IPS-18c (cell line): Measurements from ENCODE around the gene HK3.

ENCODE experiments used
- H3K4me3 ChIP-seq: 2 replicates; pipeline ENCODE4 v1.7.0; 2013; ENCODE audit warnings: low read depth, mild to moderate bottlenecking, low read length, moderate library complexity; ENCODE audit not compliant: insufficient read depth
- H3K9me3 ChIP-seq: one replicate; pipeline ENCODE4 v1.6.1; 2013; ENCODE audit warnings: mild to moderate bottlenecking, low read length, moderate library complexity; ENCODE audit not compliant: control insufficient read depth, insufficient read depth

The HK3 gene

GRCh38 chr5:176863041-176863764 is 35.9 kb downstream of the HK3 start:
- no peaks in the 10 kb centered on the region for H3K9me3 ChIP-seq
- no peak overlapping the region; the same call in 1 of the 2 replicates for H3K4me3 ChIP-seq

GRCh38 chr5:176862330-176862995 is 36.7 kb downstream of the HK3 start:
- Histone ChIP-seq H3K9me3 (no peaks in the 10 kb centered on the region), H3K4me3 (no peak overlapping the region)

DNA sequence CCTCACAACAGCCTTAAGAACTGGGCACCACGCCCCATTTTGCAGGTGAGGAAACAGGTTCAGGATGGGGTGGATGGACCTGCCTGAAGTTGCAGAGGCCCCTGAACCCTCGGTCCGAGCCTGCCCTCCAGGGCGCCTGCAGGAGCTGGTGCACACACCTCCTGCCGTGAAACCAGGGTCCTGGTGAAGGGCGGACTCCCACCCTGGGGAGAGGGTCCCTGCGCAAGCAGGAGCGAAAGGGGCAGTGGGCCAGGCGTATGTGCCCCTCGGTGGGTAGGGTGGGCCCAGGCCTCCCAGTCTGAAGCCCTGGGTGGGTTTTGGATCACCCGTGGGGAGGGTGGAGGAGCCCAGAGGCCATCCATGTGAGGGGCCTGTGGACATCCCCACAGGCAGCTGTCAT is 37.9 kb downstream of the HK3 start:
- no peak overlapping the region for H3K4me3 ChIP-seq

GRCh38 chr5:176860381-176860780 is 38.8 kb downstream of the HK3 start:
- H3K4me3 ChIP-seq, result no peak overlapping the region
- H3K9me3 ChIP-seq, result no peaks in the 10 kb centered on the region

More for the DNA sequence above, 37.9 kb downstream of the HK3 start:
- H3K9me3 ChIP-seq, result no peaks in the 10 kb centered on the region

GRCh38 chr5:176859916-176860315 is 39.2 kb downstream of the HK3 start:
- no peaks in the 10 kb centered on the region for H3K9me3 ChIP-seq
- no peak overlapping the region for H3K4me3 ChIP-seq

DNA sequence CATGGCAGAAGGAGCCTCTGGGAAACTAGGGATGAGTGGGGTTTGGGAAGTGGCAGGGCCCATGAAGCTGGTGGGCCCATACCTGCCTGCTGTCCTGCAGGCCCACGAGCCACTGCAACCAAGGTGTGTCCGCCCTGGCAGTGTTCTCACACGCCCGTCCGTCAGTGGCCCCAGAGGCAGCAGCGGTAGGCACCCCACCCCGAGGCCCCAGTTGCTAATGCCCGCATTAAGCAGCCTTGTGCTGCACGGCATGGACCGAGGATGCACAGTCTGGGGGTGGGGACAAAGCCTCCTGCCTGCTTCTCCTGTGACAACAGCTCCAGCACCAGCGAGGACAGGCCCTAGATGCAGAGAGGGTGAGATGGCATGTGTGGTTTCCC is 41.3 kb downstream of the HK3 start:
- Histone ChIP-seq H3K4me3 (no peak overlapping the region), H3K9me3 (no peaks in the 10 kb centered on the region)

DNA sequence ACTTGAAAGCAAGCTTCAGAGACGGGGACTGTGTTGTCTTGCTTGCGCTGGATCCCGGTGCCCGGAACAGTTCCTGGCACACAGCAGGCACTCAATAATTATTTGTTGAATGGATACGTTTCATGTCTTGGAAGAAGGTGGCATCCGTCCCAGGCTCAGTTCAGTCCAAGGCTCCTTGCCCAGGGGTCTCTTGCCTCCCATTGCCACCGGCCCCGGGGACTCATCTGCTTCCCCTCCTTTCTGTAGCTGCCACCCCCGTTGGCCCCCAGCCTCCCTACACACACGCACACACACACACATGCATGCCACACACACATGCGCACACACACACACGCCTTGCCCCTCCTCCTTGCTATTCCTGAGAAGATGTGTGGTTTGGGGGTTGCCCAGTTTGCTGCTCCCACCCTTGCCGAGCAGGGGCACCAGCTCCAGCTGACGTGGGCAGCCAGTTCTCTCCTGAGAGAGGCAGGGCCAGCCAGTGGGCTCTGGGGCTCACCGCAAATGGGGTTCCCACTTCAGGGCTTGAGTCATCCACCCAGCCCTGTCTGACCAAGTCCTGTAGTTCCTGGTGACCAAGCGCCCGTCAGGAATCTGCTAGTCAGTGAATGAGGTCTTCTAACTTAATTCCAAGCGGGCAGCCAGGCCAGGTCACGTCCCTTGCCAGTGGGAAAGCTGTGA is 41.8 kb downstream of the HK3 start:
- no peak overlapping the region for H3K4me3 ChIP-seq
- H3K9me3 ChIP-seq, result no peaks in the 10 kb centered on the region

GRCh38 chr5:176856746-176857145 is 42.4 kb downstream of the HK3 start:
- H3K4me3 ChIP-seq, result no peak overlapping the region
- no peaks in the 10 kb centered on the region for H3K9me3 ChIP-seq

GRCh38 chr5:176855598-176855997 is 43.5 kb downstream of the HK3 start:
- H3K9me3 ChIP-seq, result no peaks in the 10 kb centered on the region
- no peak overlapping the region for H3K4me3 ChIP-seq

DNA sequence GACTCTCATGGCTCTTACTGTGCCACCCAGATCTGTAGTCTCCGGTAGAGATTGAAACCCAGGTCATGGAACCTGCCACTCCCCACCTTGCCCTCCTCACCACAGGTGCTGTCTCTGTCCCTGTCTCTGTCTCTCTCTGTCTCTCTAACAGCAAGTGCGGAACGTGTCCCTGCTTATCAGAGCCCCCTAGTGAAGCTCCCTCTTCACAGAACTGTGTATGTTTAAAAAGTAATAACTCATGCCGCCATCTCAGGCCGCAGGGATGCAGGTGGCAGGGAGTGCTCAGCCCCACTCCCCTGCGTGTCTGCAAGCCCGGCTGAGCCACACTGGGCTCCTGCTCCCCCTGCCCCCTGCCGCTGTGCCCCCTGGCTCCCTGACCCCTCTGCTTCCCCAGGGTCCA is 45.0 kb downstream of the HK3 start:
- no peaks in the 10 kb centered on the region for H3K9me3 ChIP-seq
- no peak overlapping the region for H3K4me3 ChIP-seq

- H3K4me3 ChIP-seq, result no peak overlapping the region
- H3K9me3 ChIP-seq, result no peaks in the 10 kb centered on the region
Observed at GRCh38 chr5:176853151-176853778, 45.9 kb downstream of the HK3 start.

- Histone ChIP-seq H3K4me3 (no peak overlapping the region), H3K9me3 (no peaks in the 10 kb centered on the region)
Observed at GRCh38 chr5:176851871-176852658, 47.1 kb downstream of the HK3 start.

DNA sequence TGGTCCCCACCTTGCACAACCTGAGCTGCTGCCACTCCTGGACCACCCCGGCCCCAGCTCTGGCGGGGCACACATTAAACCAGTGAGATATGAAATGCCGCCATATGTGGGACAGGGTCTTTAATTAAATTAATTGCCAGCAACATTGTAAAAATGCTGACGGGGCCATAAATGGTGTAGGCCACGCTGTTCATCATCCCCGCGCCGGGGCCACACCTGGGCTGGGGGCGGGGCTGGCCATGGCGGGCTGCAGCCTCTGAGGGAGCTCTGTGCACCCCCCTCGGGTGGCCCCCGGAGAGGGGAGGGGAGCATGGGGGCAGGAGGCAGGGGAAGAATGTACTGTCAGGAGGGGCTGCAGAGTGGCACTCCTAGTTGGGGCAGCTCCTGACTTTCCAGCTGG is 47.8 kb downstream of the HK3 start:
- Histone ChIP-seq H3K9me3 (no peaks in the 10 kb centered on the region), H3K4me3 (no peak overlapping the region)

DNA sequence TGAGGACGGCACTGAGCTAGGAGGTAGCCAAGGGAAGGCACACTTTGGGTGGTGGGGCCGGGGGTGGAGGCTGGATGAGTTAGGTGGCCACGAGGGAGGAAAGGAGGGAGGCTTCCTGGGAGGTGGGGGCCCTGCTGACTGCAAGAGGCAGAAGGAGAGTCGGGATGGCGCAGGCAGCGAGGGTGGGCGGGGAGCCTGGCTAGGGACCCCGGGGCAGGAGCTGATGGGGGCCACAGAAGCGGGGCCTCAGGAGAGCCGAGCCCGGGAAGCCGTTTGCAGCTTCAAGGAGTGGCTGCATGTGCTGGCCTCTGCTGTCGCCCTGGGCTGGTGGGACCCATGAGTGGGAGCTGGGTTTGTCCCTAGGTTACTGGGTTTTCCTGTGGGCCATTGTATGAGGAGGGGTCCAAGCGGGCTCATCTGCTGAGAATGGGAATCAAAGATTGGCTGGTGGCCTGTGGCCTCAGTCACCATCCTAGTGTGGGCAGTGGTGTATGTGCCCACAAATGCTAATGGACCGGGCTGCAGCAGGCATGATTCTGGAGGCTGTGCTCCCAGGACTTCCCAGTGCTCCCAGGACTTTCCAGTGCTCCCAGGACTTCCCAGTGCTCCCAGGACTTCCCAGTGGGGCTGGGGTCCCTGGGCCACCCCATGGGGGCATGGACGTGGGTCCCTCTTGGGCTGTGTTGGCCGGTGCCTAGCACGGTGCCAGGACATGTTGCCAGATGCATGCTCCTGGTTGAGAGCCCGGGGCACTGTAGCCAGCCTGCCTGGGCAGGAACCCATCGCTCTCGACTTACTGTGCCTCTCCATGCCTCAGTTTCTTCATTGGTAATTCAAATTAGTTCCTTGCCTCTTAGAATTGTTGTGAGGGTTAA is 48.5 kb downstream of the HK3 start:
- Histone ChIP-seq H3K9me3 (no peaks in the 10 kb centered on the region), H3K4me3 (no peak overlapping the region)

DNA sequence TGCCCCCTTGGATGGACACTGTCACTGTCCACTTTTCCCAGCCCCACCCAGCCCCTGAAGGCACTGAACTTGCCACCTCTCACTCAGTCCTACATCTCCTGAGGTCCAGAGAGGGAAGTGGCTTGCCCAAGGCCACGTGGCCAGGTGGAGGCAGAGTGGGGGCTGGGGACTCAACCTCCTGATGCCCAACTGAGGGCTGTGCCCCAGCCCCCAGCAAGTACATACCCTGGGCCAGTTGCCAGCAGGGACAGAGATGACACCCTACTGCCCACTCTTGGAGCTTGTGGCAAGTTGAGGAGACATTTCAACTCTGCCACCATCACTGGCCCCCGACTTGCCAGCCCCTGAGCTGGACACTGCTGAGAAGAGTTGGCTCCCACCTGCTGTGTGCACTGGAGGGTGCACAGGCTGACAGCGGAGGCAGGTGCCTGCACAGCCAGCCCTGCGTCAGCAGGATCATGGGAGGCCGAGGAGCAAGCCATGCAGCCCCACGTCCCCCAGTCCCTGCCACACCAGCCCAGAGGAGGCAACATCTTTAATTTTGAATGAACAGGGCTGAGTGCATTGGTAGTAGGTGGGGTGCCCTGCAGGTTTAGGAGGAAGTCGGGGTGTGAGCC is 49.4 kb downstream of the HK3 start:
- H3K4me3 ChIP-seq, result no peak overlapping the region
- H3K9me3 ChIP-seq, result no peaks in the 10 kb centered on the region

DNA sequence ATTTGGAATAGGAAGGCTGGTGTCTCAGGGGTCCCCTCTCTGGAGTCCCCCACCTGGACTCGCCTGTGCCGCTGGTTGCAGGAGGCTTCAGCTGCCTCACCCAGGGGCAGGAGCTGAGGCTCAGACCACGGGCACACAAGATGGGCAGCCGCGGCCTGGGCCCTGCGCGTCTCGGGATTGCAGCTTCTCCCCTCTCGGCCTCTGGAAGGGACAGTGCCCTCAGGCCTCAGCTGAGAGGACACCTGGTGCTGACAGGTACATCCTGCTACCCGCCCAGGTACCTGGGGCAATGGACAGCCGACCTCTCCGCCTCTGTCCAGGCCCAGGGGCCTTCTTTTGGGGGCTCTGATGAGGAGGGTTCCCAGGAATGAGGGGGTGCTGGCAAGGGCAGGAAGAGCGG is 50.5 kb downstream of the HK3 start:
- H3K4me3 ChIP-seq, result no peak overlapping the region
- H3K9me3 ChIP-seq, result no peaks in the 10 kb centered on the region
